Measurements from ENCODE around the gene PARD6B. TPM values are rescaled to one million over a fixed set of nuclear protein-coding genes. Genes with fewer than 3 reads are reported as not detected.
A peak's percentile ranks its signal among the peaks of the same experiment; 100 is the strongest.
"Not testable (repeated sequence)": the region's sequence is repeated elsewhere in the genome, so short reads cannot be mapped to it uniquely, and the experiment has no call there.

Gene PARD6B
- total and polyA plus RNA-seq, 2 experiments from 2014 or later = 10.2 to 20.0 TPM

DNA sequence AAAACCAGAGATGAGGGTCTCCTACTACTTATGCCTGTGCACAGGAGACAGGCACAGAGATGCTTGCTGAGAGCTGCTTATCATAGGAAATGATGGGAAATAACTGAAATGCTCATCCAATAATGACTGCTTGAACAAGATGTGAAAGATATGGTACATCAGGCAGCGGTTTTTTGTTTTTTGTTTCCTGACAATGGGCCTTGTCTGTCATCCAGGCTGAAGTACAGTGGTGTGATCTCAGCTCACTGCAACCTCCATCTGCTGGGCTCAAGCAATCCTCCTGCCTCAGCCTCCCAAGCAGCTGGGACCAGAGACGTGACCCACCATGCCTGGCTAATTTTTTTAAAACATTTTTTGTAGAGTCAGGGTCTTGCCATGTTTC lies 38.8 kb upstream of the PARD6B start:
- no peaks in the 10 kb centered on the region for H3K9me3 ChIP-seq (ENCODE audit: low read depth)
- H3K36me3 ChIP-seq = no peaks in the 10 kb centered on the region
- H3K27ac ChIP-seq = no peak overlapping the region
- no peak overlapping the region for H3K4me3 ChIP-seq
- DNase-seq (ENCODE audit: low read depth in 1 of 2, low spot score in 1 of 2) = no peak
- no peaks in the 10 kb centered on the region for H3K27me3 ChIP-seq
- H3K4me1 ChIP-seq (ENCODE audit: low read depth) = peaks cover 32% of the 10 kb centered on the region
- TF ChIP-seq CTCF (IDR thresholded peaks at IDR 0.05; ENCODE audit: low read depth, low read length) = no peak

GRCh38 chr20:50693001-50693400 lies 38.4 kb upstream of the PARD6B start:
- Histone ChIP-seq H3K27me3 (no peaks in the 10 kb centered on the region), H3K36me3 (no peaks in the 10 kb centered on the region), H3K9me3 (ENCODE audit: low read depth) (no peaks in the 10 kb centered on the region), H3K4me1 (ENCODE audit: low read depth) (peaks cover 32% of the 10 kb centered on the region), H3K27ac (no peak overlapping the region), H3K4me3 (no peak overlapping the region)
- TF ChIP-seq CTCF (IDR thresholded peaks at IDR 0.05; ENCODE audit: low read depth, low read length) = no peak
- DNase-seq (ENCODE audit: low read depth in 1 of 2, low spot score in 1 of 2) = peak in 1 of 2 donors; percentile 26

DNA sequence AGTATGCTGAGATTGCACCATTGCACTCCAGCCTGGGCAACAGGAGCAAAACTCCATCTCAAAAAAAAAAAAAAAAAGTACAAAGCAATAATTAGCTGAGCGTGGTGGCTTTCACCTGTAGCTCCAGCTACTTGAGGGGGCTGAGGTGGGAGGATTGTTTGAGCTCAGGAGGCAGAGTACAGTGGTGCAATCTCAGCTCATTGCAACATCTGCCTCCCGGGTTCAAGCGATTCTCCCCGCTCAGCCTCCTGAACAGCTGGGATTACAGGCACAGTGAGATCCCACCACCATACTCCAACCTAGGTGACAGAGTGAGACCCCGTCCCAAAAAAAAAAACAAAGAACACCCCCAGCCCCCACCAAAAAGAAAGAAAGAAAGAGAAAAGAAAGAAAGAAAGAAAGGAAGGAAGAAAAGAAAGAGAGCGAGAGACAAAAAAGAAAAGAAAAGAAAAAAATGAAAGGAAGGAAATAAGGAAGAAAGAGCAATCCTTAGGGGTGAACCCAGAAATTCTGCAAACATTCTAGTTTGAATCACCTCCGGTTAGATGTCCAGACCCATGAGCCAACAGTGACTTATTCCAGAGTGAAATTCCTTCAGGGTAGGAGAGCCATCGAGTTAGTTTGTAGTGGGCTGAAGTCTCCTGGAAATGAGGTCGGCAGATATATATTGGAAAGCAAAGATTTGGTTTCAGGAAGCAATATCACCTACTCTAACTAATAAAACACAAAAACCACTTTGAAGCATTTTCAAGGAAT lies 36.8 kb upstream of the PARD6B start:
- no peaks in the 10 kb centered on the region for H3K9me3 ChIP-seq (ENCODE audit: low read depth)
- no peaks in the 10 kb centered on the region for H3K27me3 ChIP-seq
- H3K36me3 ChIP-seq = no peaks in the 10 kb centered on the region
- DNase-seq (ENCODE audit: low read depth in 1 of 2, low spot score in 1 of 2) = no peak
- no peak overlapping the region for H3K4me3 ChIP-seq
- TF ChIP-seq CTCF (IDR thresholded peaks at IDR 0.05; ENCODE audit: low read depth, low read length) = no peak
- peaks cover 32% of the 10 kb centered on the region for H3K4me1 ChIP-seq (ENCODE audit: low read depth)
- H3K27ac ChIP-seq = no peak overlapping the region

GRCh38 chr20:50695135-50695872 lies 36.1 kb upstream of the PARD6B start:
- H3K4me3 ChIP-seq = no peak overlapping the region
- H3K9me3 ChIP-seq (ENCODE audit: low read depth) = no peaks in the 10 kb centered on the region
- DNase-seq (ENCODE audit: low read depth in 1 of 2, low spot score in 1 of 2) = peak in 1 of 2 donors; percentile 75
- TF ChIP-seq CTCF (IDR thresholded peaks at IDR 0.05; ENCODE audit: low read depth, low read length) = no peak
- no peak overlapping the region for H3K27ac ChIP-seq
- H3K36me3 ChIP-seq = no peaks in the 10 kb centered on the region
- no peaks in the 10 kb centered on the region for H3K27me3 ChIP-seq
- H3K4me1 ChIP-seq (ENCODE audit: low read depth) = peaks cover 26% of the 10 kb centered on the region

- not testable (repeated sequence) for DNase-seq (ENCODE audit: low read depth in 1 of 2, low spot score in 1 of 2); H3K4me3 ChIP-seq; H3K9me3 ChIP-seq (ENCODE audit: low read depth); H3K27ac ChIP-seq; H3K36me3 ChIP-seq; H3K27me3 ChIP-seq
- peaks cover 12% of the 10 kb centered on the region for H3K4me1 ChIP-seq (ENCODE audit: low read depth)
Measured at GRCh38 chr20:50698255-50698654, 33.1 kb upstream of the PARD6B start.

- Histone ChIP-seq H3K27me3 (no peaks in the 10 kb centered on the region), H3K27ac (no peak overlapping the region), H3K9me3 (ENCODE audit: low read depth) (no peaks in the 10 kb centered on the region), H3K4me1 (ENCODE audit: low read depth) (peaks cover 12% of the 10 kb centered on the region), H3K36me3 (no peaks in the 10 kb centered on the region), H3K4me3 (no peak overlapping the region)
- no peak for DNase-seq (ENCODE audit: low read depth in 1 of 2, low spot score in 1 of 2)
- no peak for TF ChIP-seq CTCF (IDR thresholded peaks at IDR 0.05; ENCODE audit: low read depth, low read length)
Measured at GRCh38 chr20:50699688-50700087, 31.7 kb upstream of the PARD6B start.
